GM18858 (cell line): ENCODE results near the gene SV2B.
"Not testable (repeated sequence)": the region's sequence is repeated elsewhere in the genome, so short reads cannot be mapped to it uniquely, and the experiment has no call there.

Experiments used
- ATAC-seq: cut with Tn5 transposase; IDR thresholded peaks from one replicate; pipeline ENCODE4 v1.9.1; 2021; ENCODE audit not compliant: unreplicated experiment

The SV2B gene

DNA sequence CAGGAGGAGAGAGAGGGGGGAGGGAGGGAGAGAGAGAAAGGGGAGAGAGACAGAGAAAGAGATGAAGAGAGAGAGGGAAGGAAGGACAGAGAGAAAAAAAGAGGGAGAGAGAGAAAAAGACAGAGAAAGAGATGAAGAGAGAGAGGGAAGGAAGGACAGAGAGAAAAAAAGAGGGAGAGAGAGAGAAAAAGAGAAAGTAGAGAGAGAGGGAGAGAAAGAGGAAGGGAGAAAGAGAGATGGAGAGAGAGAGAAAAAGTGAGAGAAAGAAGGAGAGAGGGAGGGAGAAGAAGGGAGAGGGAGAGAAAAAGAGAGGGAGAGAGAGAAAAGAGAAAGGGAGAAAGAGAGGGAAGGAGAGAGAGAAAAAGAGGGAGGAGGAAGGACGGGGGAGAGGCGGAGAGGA, 204.2 kb downstream of the SV2B start:
- ATAC-seq: no peak

DNA sequence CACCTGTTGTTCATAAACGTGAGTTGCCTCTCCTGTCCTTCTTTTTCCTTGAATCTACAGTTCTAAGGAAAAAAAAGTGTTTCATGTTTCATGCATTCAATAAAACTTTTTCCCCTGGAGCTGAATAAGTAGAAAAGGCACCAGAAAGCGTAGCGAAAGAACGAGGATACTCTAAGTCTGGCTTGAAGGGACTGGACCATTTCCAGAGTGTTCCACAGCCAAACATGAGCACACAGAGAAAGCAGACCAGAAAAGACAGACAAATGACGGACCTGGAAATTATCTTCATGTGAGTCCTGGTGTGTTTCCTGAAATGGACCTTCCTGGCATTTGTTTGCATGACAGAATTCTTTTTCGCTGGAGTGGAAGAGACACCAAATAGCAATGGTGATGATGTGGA, 204.7 kb downstream of the SV2B start:
- ATAC-seq: no peak

DNA sequence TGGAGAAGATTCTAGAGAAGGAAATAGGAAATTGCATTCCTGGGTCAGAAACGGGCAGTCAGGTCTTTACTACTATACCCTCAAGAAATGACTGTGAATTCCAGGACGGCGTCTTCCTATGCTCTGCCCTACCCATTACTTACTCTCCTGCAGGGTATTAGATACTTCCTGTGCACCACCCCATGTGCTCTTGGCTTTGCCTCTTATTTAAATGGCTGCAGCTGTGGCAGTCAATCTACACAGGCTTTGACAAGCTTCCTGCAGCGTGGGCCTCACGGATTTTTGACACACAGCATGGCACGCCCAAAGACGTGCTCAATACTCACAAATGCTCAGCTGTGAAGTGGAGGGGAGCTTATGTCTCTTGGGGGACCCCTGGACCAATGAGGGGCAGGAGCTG, 206.1 kb downstream of the SV2B start:
- no peak for ATAC-seq

DNA sequence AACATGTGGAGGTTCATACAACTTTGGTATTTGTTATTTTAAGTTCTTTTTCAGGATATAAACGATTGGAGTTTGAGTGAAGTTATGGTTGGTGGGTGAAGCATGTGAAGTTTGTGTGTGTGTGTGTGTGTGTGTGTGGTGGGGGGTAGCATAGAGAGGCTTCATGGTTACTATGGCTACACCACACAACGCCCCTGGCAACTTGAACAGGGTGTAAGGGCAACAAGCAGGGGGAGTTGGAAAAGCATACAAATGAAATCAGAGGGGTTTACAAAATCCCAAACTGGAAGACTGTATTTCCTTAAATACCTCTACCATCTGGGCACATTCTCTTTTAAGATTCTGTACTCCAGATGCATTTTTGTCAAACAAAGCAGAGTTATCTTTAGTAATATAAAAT, 207.5 kb downstream of the SV2B start:
- no peak for ATAC-seq

DNA sequence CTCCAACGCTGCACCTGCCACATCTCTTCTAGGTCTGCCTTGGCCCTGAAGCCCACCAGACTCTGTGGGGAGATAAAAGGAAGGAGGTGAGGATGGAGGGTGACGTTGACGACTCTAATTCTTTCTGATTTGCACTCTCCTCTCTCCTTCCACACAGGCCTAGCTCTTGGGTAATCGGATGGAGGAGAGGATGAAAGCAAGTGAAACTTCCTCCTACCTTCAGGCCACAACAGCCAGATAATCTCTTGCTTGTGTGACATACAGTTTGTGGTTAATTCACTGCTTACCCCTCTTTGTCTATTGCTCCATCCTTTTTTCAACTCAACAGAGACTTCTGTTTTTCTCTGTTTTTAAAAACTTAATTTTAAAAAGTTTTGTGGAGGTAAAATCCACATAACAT, 208.1 kb downstream of the SV2B start:
- ATAC-seq: no peak

DNA sequence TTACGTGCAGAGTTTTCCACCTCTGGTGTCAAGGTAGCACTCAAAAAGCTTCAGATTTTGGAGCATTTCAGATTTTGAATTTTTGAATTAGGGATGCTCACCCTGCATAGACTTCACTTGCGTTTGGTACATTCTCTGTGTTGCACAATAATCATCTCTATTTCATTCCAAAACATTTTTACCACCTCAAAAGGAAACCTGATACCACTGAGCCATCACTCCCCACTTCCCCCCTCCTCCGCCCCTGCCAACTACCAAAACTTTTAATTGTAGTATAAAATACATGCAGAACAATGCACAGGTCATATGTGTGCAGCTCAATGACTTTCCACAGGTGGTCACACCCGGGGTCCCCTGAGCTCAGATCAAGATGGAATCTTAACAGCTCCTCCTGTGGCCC, 208.8 kb downstream of the SV2B start:
- ATAC-seq: no peak

DNA sequence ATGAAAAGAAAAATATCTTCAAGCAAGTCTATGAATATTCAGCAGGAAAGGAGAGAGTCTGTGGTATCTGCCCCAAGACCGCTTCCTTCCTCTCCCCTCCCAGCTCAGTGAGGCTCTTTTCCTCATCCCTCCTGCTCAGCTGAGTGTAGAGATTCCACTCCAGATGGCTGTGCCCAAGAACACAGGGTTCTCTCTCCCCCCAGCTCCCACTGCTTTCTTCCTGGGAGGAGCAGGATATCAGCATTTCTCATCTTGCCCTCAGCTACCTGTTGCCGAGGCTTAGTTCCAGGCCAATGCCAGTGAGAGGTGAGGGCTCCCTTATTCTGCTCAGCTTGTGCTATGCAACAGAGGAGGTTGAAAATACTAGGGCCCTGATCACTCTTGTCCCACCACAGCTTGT, 211.9 kb downstream of the SV2B start:
- no peak for ATAC-seq

DNA sequence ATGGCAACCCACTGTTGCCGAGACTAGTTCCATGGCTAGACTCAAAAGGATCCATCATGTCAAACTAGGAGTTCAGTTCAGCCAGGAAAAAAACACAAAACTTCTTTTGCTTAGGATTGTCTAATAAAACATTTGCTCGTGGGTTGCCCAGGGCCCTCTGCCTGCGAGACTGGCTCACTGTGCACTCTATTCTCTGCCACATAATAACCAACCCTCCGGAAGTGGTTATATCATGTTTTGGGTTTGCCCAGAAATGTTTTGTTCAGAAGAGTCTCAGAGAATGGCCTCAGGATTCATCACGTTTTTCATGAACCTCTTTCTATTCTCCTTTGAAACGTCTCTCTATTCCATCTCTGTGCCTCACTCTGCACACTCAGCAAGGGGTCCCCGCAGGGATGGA, 216.1 kb downstream of the SV2B start:
- no peak for ATAC-seq

DNA sequence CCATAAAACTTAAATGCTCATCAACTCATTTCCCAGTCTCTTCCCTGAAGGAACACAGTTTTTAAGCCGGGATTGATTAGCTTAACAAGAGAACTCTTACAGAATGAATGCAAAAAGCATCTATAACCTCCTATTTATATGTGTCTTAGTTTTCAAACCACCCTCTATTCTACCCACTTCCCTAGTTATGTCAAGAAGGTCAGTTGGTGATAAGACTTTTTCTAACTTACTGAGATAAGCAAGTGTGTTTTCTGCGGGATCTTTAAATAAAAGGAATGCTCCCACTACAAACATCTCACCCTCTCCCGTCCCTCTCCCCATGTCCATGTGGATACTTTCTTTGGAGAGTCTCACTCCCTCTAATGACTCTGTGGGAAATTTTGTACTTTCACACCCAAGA, 218.5 kb downstream of the SV2B start:
- ATAC-seq: no peak

DNA sequence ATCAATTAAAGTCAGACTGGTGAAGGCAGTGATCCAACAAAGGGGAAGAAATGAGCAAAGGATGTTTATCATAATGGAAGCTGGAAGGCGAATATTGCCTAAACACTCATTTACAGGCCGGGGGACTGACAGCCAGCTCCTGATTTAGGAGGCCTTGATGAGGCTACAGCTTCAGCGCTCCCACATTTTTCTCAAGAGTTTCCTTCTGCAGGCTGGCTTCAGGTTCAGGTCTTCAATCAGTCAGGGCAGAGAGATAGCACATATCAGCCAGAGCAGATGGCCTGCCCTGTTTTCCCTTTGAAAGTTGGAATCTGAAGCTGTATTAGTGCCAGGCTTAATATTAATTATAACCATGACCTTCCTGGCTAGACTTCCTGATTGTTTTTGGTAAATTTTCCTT, 218.9 kb downstream of the SV2B start:
- ATAC-seq: no peak

DNA sequence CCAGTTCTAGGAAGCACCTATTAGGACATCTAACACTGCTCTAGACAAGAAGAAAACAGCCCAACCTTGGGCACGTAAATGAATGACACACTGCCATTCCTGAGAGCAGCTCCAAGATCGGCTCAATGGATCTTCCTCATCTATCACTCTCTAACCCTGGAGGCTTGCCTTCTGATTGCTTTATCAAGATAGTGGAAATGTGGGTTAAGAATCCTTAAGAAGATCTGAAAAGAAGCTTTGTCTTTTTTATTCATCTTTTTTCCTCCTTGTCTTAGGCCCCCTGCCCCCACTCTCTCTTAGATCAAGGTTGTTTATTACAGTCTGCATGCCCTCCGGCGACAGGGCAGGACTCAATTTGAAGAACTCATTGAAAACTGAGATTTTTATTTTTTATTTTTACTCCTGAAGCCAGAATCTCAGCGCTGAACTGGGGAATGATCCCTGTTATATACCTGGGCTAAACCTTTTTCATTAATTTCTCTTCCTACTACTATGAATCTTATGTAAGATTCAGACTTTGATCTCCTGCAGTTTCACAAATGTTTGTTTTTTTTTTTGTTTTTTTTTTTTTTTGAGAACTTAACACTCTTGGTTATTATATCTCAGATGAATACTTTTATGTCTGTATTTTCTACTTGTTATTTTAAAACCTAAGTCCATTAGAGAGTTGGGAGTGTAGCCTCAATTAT, 219.5 kb downstream of the SV2B start:
- no peak for ATAC-seq

DNA sequence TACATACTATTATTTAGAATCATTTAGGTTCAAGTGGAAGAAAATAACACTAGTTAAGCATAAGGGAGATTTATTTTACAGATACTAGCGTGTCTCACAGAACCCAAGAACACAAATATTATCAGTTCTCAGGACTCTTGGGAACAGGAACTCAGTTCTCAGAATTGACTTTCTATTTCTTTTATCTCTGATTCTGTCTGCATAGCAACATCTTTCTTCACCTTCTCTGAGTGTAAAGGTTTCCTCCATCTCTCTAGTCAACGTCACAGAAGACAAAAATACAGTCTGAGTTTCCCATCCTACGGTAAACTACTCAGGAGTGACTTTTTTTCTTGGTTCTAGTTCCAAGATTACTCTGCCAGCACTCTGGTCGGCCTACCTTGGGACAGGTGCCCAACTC, 220.0 kb downstream of the SV2B start:
- ATAC-seq: no peak

DNA sequence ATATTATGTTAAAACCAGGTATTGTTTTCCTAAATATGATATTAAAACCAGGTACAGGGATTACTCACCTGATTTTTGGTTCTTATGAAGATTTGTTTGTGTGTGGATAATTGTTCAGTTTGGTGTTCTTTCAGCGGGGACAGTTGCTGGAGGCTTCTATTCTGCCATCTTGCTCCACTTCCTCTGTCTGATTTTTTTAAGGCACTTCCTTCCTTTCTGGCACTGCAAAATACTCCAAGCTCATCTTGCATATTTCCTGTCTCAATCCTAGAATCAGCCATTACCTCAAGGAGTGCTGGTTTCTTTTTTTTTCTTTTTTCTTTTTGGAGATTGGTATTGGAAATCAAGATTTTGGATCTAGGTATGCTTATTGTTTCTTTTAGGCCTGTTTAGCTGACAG, 229.9 kb downstream of the SV2B start:
- ATAC-seq: no peak

DNA sequence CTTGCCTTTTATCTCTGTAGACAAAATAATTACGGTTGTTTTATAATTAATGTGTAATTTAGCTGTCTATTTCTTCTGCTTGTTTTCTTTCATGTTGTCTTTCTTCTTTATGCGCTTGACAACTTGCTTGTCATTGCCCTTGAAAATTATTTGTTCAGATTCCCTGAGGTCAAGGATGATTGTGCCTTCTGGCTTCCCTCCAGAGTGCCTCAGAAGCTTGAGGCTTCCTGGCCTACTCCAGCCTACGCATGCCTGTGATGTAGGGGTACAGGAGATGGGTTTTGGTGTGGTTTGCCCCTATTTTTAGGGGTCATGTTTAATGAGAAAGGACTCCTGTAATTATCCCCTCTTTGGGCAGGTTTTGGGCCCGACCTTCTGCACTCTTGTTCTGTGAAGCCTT, 231.5 kb downstream of the SV2B start:
- no peak for ATAC-seq

DNA sequence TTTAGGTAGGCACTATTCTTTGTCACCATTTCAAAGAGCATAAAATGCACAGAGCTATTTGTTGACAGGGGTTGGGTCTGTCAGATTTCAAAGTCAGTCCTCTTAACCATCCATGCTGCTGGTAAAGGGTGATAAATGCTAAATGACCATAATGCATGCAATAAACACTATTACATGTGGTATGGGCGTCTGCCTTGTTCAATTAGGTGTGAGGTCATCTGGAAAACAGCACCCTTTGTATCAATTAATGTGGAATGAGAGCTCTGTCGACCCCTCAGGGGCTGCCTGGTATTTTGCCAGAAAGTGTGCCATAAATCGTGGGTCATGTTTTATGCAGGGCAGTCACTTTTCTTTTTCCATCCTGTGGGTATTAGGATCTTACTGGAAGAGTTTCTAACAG, 235.6 kb downstream of the SV2B start:
- no peak for ATAC-seq

DNA sequence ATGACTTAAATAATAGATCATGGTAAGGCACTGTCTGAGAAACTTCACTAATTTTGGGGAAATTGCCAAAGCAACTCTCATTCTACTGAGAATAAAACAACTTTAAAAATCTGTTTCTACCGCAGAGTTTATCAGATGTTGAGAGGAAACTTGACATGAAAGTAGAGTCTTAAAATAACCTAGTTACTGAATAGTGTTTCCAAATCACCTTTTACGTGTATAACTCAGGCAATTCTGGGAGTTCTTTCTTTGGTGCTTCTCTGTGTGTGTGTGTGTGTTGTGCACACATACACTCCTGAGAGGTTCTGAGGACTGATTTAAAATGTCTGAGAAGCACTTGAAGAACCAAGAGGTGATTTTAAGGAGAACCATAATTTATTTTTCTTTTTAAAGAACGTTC, 236.6 kb downstream of the SV2B start:
- no peak for ATAC-seq

DNA sequence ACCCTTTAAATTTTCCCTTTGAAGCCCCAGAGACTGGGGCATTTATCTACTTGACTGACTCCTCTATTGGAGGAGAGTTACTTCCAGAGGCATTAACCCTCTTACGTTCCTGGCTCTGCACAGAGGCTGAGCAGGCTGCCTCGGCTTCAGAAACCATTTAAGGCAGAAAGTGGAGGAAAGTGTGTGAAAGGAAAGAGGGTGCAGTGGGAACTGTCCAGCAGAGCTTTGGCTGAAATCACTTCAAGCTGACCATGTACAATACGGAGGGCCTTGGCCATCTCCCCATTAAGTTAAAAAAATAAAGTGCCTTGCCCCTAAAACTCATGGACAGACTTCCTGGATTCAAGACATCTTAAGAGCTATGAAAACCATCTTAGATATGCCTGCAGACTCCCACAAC, 238.7 kb downstream of the SV2B start:
- ATAC-seq: no peak

DNA sequence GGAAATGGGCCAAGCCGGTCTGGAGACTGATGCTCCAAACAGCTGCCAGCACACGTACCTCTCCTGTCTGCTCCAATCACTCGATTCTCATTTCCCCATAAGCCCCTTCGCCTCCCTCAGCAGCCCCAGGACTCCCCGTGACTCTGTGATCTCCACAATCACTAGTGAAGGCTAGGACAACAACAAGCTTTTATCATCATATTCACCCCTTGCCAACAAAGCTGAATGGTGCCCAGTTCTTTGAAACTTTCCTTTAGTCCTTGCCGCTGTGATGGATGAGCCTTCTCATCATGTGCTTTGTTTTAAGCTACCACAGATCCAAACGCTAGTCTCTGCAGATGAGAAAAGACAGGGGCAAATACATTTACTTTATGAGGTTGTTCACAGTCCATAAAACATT, 242.0 kb downstream of the SV2B start:
- no peak for ATAC-seq

DNA sequence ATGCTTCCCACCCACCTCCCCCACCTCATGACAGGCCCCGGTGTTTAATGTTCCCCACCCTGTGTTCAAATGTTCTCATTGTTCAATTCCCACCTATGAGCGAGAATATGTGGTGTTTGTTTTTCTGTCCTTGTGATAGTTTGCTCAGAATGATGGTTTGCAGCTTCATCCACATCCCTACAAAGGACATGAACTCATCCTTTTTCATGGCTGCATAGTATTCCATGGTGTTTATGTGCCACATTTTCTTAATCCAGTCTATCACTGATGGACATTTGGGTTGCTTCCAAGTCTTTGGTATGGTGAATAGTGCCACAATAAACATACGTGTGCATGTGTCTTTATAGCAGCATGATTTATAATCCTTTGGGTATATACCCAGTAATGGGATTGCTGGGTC, 244.9 kb downstream of the SV2B start:
- not testable (repeated sequence) for ATAC-seq

DNA sequence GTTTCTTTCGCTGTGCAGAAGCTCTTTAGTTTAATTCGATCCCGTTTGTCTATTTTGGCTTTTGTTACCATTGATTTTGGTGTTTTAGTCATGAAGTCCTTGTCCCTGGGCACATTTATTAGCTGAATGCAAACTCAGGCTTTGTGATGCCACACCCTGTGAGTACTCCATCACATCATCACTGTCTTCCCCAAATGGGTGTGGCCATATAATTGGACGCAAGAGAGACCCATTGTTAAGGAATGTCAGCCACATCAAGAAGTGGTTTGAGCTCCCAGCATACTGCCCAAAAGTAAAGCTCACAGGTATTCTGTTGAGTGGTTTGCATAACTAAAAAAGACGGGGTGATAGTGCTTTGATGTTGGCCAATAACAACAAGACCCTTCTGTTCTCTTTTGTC, 245.7 kb downstream of the SV2B start:
- no peak for ATAC-seq

DNA sequence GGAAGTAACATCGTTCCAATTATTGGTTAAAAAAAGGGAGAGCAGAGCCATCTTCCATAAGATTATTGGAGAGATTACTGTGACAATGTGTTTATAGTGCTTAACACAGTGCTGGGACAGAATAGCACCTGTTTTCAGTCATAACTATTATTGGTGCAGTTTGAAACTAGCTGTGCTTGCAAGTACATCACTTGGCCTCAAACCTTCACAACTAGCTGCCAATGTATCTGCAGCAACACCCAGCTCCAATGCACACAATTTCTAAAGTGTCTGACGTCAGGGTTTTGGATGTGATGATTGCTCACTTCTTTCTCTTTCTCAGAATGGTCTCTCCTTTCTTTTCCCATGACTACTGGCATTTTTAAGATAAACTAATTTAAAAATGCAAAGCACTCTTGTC, 246.2 kb downstream of the SV2B start:
- no peak for ATAC-seq

DNA sequence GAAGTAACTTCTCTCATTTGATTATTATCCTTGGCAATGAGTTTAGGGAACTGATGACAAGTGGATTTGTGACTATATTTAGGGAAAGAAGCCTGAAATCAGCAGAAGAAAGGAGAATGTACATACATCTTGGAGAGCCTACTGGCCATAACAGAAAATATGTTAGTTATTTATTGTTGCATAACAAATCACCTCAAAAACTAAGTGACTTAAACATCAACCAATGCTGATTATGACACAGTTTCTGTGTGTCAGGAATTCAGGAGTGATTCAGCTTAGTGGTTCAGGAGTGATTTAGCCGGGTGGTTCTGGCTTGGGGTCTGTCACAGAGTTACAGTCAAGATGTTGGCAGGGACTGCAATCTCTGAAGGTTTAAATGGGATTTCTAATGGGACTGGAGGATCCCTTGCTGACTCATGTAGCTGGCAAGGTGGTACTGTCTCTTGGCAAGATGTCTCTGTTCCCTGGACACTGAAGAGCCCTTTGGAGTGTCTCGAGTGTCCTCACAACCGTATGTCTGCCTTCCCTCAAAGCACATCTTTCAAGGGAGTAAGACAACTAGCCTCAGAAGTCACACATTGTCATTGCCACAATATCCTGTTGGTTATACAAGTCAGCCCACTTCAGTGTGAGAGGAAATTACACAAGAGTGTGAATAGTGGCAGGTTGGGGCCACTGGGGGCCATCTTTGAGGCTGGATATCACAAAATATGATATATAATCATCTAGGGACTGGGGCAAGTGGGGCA, 248.9 kb downstream of the SV2B start:
- no peak for ATAC-seq
